GM18861 (cell line): ENCODE measurements around the gene RELCH.

ENCODE experiments used
- ATAC-seq: cut with Tn5 transposase; IDR thresholded peaks from one replicate; pipeline ENCODE4 v1.9.1; 2021; ENCODE audit not compliant: unreplicated experiment

The RELCH gene

DNA sequence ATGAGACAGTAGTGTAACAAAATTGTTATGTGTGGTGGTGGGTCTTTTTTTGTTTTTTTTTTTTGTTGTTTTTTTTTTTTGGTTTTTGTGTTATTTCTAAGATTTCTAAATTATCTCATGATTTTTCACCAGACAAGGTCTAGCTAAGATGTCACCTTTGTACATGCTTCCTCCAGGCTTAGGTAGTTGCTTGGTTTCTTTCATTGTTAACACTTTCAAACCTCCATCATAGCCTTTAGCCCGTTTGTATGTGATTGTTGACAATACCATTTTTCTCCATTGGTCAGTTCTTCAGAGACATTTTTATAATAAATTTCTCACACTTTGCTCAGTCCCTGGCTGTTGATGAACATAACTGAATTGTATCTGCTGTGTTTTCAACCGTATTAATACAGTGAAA lies 2.2 kb downstream of the RELCH start:
- ATAC-seq: no peak

- ATAC-seq: no peak
Observed at GRCh38 chr18:62196079-62196478, 9.0 kb downstream of the RELCH start.

- no peak for ATAC-seq
Observed at GRCh38 chr18:62196980-62197379, 9.9 kb downstream of the RELCH start.

- ATAC-seq: no peak
Observed at GRCh38 chr18:62198259-62198658, 11.2 kb downstream of the RELCH start.

- ATAC-seq: no peak
Observed at GRCh38 chr18:62199629-62200028, 12.6 kb downstream of the RELCH start.

DNA sequence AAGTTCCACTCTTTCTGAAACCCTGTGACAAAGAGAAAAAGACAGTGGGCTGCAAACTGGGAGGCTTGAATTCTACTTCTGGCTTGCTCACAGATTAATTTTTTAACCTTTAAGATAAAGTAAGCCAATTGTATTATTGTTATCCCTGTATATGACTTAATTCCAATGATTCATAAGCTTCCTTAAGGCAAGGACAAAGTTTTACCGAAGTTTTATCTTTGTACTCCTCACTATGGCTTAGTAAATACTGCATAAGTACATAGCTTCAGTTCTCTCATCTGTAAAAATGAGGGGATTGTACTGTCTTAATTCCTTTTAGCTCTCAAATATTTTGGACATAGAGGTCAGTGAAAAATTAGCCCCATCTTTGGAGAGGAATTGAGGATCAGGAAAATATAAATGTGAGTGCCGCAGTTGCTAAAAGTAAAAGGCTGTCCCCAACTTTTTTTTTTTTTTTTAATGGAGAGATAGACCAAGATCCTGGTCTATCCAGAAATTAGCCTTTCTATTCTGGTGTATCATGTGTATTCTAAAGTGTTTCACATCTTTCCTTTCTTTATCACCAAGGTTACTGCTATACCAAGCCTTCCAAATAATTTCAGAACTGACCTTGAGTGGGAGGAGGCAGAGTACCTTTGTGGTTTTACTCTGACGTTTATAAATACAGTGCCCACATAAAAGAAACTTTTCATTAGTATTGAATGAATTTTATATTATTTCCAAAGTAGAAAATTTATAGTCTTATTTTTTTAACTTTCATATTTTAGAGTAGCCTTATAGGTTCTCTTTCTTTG lies 13.3 kb downstream of the RELCH start:
- no peak for ATAC-seq

DNA sequence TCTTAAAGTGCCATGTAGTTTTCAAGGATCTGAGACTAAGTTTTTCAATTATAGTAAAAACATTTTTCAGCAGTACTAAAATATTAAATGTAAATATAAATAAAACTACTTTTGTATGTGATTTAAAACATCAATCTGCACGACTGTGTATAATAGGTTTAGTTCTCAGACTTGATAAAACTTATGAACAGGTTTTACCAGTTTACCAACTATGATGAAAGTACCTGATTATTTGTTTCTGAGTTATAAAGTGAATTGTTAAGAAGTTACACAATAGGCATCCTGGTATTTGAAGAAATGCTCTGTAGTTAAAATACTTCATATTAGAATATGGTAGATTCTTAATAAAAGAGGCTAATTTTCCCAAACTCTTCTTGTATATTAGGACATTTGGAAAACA lies 14.8 kb downstream of the RELCH start:
- no peak for ATAC-seq

DNA sequence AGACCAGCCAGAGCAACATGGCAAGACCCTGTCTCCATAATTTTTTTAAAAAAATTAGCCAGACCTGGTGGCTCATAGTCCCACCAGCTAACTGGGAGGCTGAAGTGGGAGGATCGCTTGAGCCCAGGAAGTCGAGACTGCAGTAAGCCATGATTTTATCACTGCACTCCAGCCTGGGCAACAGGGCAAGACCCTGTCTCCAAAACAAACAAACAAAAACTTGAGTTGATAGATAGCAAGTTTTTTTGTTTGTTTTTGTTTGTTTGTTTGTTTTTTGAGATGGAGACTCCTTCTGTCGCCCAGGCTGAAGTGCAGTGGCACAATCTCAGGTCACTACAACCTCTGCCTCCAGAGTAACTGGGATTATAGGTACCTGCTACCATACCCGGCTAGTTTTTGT lies 18.8 kb downstream of the RELCH start:
- no peak for ATAC-seq

GRCh38 chr18:62206593-62206992 lies 19.5 kb downstream of the RELCH start:
- ATAC-seq: no peak

DNA sequence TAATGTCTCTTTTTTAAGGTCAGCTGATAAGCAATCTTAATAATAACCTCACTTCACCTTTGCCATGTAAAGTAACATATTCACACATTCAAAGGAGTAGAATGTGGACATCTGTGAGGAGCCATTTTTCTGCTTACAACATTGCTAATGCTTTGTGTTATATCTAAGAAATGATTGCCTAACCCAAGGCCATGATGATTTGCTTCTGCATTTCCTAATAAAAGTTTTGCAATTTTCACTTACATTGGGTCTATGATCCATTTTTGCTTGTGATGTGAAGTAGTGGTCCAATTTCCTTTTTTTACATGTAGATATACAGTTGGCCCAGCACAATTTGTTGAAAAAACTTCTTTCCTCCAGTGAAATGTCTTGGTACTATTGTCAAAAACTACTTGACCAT lies 22.0 kb downstream of the RELCH start:
- no peak for ATAC-seq

GRCh38 chr18:62210138-62210537 lies 23.1 kb downstream of the RELCH start:
- no peak for ATAC-seq

GRCh38 chr18:62211325-62211828 lies 24.3 kb downstream of the RELCH start:
- no peak for ATAC-seq

- no peak for ATAC-seq
Observed at GRCh38 chr18:62214790-62215189, 27.7 kb downstream of the RELCH start.

- ATAC-seq: no peak
Observed at GRCh38 chr18:62224229-62224628, 37.2 kb downstream of the RELCH start.

- ATAC-seq: no peak
Observed at GRCh38 chr18:62226047-62226446, 39.0 kb downstream of the RELCH start.

- ATAC-seq: no peak
Observed at GRCh38 chr18:62236252-62236651, 49.2 kb downstream of the RELCH start.

- ATAC-seq: no peak
Observed at GRCh38 chr18:62239475-62239874, 52.4 kb downstream of the RELCH start.

- no peak for ATAC-seq
Observed at GRCh38 chr18:62242955-62243354, 55.9 kb downstream of the RELCH start.

GRCh38 chr18:62245177-62245576 lies 58.1 kb downstream of the RELCH start:
- no peak for ATAC-seq

GRCh38 chr18:62245699-62246098 lies 58.6 kb downstream of the RELCH start:
- no peak for ATAC-seq

DNA sequence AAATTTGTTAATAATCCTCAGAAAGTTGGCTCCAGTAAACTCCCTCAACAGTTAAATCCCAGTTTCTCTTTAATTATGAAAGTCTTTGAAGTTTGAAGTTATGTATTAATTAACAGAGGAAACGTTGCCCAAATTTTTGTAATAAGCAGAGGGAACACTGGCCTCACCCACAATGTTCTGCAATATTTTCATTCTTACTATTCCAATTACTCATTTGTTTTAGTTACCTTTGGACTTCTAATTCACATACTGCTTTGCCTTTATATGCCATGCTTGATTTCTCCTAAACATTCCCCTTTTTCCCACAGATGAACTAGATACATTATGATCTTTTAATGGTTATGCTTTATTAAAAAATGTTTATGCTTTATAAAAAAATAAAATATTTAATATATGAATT lies 61.3 kb downstream of the RELCH start:
- ATAC-seq: no peak

DNA sequence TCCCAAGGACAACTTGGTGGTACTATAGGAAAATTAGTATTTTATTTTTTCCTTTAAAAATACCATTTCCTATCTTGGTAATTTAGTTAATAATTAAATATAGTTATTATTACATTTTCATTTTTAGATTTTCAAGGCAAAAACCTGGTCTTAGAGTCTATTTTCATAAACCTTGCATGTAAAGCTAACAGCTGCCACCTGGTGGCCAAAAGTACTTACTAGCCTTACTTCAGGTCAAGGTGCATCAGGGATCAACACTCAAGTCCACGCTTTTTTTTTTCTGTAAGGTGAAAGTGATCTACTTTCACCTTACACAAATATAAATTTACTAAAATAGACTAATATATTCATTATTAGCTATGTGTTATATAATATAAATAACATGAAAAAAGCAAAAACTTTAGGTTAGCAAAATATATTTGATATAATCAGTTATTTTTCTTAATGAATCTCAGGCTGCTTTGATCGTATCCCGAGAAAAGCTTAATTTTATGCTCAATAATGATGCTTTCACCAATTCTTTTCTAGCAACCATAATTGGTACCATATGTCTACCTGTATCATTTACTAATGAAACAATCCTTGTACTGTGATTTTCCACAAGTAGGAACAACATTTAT lies 62.5 kb downstream of the RELCH start:
- peak; percentile 73 for ATAC-seq

DNA sequence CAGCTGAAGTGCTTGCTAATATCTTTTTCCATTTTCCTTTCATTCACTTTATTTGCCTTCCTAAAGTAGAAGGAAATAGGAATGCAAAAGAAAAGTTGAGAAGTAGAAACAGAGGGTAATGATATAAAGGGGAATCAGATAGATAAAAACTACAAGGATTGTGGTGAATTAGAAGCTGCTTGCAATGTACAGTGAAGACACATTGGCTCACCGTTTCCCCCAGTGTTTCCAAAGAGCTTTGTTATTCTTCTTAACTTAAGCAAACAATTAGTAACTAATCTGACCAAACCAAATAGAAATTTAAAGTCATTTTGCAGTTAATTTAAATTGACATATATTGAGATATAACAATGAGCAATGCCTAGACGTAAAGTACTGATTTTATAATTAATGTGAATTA lies 63.4 kb downstream of the RELCH start:
- ATAC-seq: no peak
